DMS79 treated with DMSO at 0.1 percent for 48 hours (cell line): ENCODE measurements around the gene KIAA1328.

Source experiments
- DNase-seq: peaks from one replicate; lab custom pipeline; 2025; lab: John Stamatoyannopoulos, UW

KIAA1328 gene

GRCh38 chr18:37219257-37219656, 390.3 kb downstream of the KIAA1328 start:
- no peak for DNase-seq

- DNase-seq, result no peak
Measured at GRCh38 chr18:37222354-37222998, 393.5 kb downstream of the KIAA1328 start.

GRCh38 chr18:37222999-37223378, 394.1 kb downstream of the KIAA1328 start:
- DNase-seq, result no peak

GRCh38 chr18:37225279-37225678, 396.4 kb downstream of the KIAA1328 start:
- peak; percentile 64 for DNase-seq

GRCh38 chr18:37230768-37231167, 401.8 kb downstream of the KIAA1328 start:
- DNase-seq, result peak; percentile 23

GRCh38 chr18:37231251-37231650, 402.3 kb downstream of the KIAA1328 start:
- DNase-seq, result no peak

DNA sequence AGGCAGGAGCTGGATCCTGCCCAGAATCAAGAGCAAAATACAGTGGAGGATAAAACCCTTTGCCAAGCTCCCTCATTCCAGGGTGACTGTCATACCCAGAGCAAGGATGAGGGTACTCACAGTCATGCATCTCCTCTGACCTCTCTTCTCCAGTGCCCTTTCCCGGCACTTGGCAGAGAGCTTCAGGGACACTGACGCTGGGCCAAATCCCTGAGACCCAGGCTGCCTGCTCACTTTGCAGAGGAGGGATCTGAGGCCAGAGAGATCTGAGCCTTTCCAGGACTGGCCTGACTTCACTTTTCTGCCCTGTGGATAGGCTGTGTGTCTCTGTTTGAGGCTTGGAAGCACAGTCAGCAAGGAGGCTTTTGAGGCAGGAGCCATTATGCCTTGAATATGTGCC, 406.7 kb downstream of the KIAA1328 start:
- DNase-seq, result no peak

DNA sequence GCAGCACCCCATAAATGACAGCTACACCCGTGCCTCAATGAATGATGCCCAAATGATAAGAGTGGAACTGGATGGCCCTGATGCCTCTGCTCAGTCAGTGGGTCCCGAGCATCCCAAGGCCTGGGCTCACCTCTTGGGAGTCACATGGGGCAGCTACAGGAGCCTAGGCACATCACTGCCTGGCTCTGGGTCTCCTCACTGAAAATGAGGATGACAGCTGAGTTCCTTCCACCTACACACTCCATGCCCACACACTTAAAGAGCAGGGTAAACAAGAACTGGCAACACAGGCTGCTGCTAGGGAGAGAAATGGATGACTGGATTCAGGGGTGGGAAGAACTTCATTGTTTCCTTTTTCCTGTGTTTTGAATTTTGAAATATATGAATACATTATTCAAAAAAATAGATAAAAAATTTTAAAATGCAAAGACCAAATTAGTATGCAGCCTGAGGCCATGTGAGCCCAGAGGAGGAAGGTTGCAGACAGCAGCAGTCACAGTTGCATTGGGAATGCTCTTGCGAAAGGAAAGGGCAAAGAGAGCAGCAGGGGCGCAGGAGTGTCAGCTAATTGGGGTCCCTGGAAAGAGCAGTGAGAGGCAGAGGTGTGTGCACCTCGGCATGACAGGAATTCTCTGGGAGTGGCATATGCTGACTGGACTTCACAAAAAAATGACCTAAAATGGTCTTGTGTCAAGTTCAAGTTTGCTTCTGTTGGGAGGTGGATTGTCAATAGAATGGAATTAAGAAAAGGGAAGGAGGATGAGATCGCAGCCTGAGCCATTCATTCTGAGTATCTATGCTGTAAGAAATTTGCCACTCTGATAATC, 409.6 kb downstream of the KIAA1328 start:
- DNase-seq, result no peak

- DNase-seq, result no peak
Measured at GRCh38 chr18:37242091-37242490, 413.2 kb downstream of the KIAA1328 start.

- DNase-seq, result no peak
Measured at GRCh38 chr18:37242826-37243560, 414.1 kb downstream of the KIAA1328 start.

DNA sequence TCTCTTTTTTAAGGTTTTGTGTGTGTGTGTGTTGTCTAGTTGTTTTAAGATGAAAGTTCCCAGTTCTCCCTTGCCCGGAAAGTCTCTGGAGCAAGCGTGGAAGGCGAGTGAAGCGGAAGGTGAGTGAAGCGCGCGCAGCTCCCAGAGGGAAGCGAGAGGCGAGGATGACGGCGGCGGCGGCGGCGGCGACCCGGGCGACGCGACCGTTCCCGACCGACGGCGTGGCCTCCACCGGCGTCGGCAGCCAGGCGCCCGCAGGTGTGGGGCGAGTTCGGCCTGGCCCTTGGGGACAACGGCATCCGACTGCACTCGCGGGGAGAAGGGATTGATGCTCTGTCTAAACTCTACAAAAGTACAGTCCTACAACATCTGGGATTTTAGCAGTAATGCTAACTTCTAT, 414.8 kb downstream of the KIAA1328 start:
- no peak for DNase-seq

DNA sequence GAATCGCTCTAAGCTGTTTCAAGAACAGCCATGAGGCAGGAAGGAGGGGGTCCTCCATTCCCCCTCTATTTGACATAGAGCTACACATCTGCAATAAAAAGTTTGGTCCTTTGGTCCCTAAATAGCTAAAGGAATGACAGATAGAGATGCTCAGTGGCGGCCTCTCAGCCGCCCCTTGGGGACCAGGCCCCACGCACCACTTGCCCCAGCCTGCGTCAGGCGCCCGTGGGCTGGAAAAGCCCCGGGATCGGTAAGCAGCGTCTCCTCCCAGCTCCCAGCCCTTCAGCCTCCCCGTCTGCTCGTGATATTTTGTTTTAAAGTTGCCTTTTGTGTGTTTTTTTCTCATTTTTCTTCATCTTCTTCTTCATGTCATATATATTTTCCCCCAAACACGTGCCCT, 415.7 kb downstream of the KIAA1328 start:
- no peak for DNase-seq

DNA sequence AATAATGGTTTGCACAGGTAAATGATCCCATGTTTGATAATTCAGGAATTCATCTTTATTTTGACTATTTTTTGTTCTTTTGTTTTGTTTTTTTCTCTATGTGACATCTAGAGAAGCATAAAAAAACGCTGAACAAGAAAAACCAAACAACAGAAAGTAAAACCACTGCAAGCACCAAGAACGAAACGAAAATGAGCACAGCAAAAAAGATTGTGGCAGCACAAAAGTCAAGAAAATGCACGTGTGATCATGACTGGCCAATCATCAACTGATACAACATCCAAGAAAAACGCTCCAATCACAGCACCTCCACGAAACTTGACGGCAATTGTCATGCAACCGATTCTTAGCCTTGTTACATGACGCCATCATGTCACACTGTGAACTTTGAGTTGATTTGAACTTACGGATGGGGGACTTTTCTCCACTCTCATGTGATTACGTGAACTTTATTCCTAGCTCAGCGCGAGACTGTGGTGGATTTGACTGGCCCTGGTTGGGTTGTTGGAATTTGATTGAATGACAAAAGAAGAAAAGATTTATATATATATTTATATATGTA, 417.9 kb downstream of the KIAA1328 start:
- DNase-seq, result no peak

GRCh38 chr18:37247497-37248161, 418.7 kb downstream of the KIAA1328 start:
- DNase-seq, result no peak

- DNase-seq, result no peak
Measured at GRCh38 chr18:37248281-37248680, 419.4 kb downstream of the KIAA1328 start.

GRCh38 chr18:37249171-37249886, 420.4 kb downstream of the KIAA1328 start:
- DNase-seq, result no peak

GRCh38 chr18:37249895-37250618, 421.1 kb downstream of the KIAA1328 start:
- DNase-seq, result no peak

- peak; percentile 21 for DNase-seq
Measured at GRCh38 chr18:37251679-37252078, 422.8 kb downstream of the KIAA1328 start.

DNA sequence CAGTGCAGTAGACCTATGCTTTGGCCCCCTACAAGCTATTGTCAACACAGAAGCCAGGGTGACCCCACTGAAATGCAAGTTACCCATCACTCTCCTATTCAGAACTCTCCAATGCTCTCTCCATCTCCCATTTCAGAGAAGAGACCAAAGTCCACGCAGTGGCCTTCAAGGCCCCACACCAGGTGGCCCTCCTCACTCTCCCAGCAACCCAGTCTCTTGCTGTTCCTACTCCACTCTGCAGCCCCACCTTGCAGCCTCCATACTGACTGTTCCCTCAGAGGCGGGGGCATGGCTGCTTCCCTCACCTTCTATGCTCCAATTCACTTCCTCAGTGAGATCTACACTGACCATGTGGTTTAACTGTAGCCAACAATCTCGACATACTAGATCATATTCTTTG, 423.4 kb downstream of the KIAA1328 start:
- DNase-seq, result no peak

GRCh38 chr18:37252854-37253393, 424.0 kb downstream of the KIAA1328 start:
- DNase-seq, result no peak
